SU-DHL-6 (cell line): Measurements from ENCODE around the gene GMIP.

ENCODE experiments used
- H2AFZ ChIP-seq: fragments of 200-600 bp; sonication (generic); 2 replicates; pipeline ENCODE4 v1.6.1; 2014; ENCODE audit warnings: low read depth, mild to moderate bottlenecking, moderate library complexity, mixed read lengths, antibody characterized with exemption, low read length; ENCODE audit not compliant: severe bottlenecking
- H3F3A ChIP-seq: fragments of 200-600 bp; shearing (Covaris generic); 2 replicates; pipeline ENCODE4 v1.6.0; 2016; ENCODE audit warnings: antibody characterized with exemption, mild to moderate bottlenecking; ENCODE audit not compliant: insufficient read depth
- H3K27ac ChIP-seq: fragments of 200-600 bp; sonication (generic); 2 replicates; pipeline ENCODE4 v1.5.1; 2016; ENCODE audit warnings: low read depth, mild to moderate bottlenecking, low read length, moderate library complexity, mixed read lengths
- H3K27me3 ChIP-seq: fragments of 200-600 bp; sonication (generic), shearing (Covaris generic); 2 replicates; pipeline ENCODE4 v1.6.0; 2014; ENCODE audit warnings: mild to moderate bottlenecking, low read length
- H3K36me3 ChIP-seq: fragments of 200-600 bp; sonication (generic); 2 replicates; pipeline ENCODE4 v1.6.1; 2014; ENCODE audit warnings: mild to moderate bottlenecking, low read length, mixed read lengths
- H3K4me2 ChIP-seq: fragments of 300-600, 200-600 bp; shearing (Covaris generic), sonication (generic); 2 replicates; pipeline ENCODE4 v1.6.0; 2014; ENCODE audit warnings: low read length, low read depth, mild to moderate bottlenecking; ENCODE audit not compliant: poor library complexity, severe bottlenecking
- H3K4me3 ChIP-seq: fragments of 200-600 bp; sonication (generic); 2 replicates; pipeline ENCODE4 v1.5.1; 2014; ENCODE audit warnings: antibody characterized with exemption, low read length, mild to moderate bottlenecking, mixed read lengths; ENCODE audit not compliant: insufficient read depth, poor library complexity, severe bottlenecking
- H3K79me2 ChIP-seq: fragments of 200-600 bp; sonication (generic); 2 replicates; pipeline ENCODE4 v1.6.1; 2014; ENCODE audit warnings: mild to moderate bottlenecking, low read length, moderate library complexity; ENCODE audit not compliant: insufficient read depth
- H3K9ac ChIP-seq: fragments of 200-600 bp; sonication (generic); 2 replicates; pipeline ENCODE4 v1.7.0; 2014; ENCODE audit warnings: mild to moderate bottlenecking, low read length
- H3K9me2 ChIP-seq: fragments of 200-600 bp; sonication (generic); replicated peaks from 2 replicates; pipeline ENCODE4 v1.6.1; 2014; ENCODE audit warnings: low read length; ENCODE audit not compliant: insufficient read depth
- H3K9me3 ChIP-seq: fragments of 200-600 bp; sonication (generic); 2 replicates; pipeline ENCODE4 v1.6.1; 2014; ENCODE audit warnings: low read length, mixed read lengths; ENCODE audit not compliant: insufficient read depth
- H4K20me1 ChIP-seq: fragments of 200-600 bp; sonication (generic); 2 replicates; pipeline ENCODE4 v1.6.1; 2014; ENCODE audit warnings: low read depth, mild to moderate bottlenecking, antibody characterized with exemption, low read length, moderate library complexity, mixed read lengths
- CTCF ChIP-seq: fragments of 200-600 bp; sonication (generic); IDR thresholded peaks from one replicate; pipeline ENCODE4 v1.5.1; 2017; ENCODE audit warnings: antibody characterized with exemption, mild to moderate bottlenecking, low read length, moderate library complexity; ENCODE audit not compliant: insufficient read depth, poor library complexity, severe bottlenecking
- EZH2phosphoT487 ChIP-seq: fragments of 200-600 bp; sonication (generic), shearing (Covaris generic); conservative IDR thresholded peaks from 2 replicates; pipeline ENCODE4 v1.6.1; 2018; ENCODE audit warnings: mild to moderate bottlenecking, antibody characterized with exemption, low read length, moderate library complexity, mixed read lengths

GMIP gene

DNA sequence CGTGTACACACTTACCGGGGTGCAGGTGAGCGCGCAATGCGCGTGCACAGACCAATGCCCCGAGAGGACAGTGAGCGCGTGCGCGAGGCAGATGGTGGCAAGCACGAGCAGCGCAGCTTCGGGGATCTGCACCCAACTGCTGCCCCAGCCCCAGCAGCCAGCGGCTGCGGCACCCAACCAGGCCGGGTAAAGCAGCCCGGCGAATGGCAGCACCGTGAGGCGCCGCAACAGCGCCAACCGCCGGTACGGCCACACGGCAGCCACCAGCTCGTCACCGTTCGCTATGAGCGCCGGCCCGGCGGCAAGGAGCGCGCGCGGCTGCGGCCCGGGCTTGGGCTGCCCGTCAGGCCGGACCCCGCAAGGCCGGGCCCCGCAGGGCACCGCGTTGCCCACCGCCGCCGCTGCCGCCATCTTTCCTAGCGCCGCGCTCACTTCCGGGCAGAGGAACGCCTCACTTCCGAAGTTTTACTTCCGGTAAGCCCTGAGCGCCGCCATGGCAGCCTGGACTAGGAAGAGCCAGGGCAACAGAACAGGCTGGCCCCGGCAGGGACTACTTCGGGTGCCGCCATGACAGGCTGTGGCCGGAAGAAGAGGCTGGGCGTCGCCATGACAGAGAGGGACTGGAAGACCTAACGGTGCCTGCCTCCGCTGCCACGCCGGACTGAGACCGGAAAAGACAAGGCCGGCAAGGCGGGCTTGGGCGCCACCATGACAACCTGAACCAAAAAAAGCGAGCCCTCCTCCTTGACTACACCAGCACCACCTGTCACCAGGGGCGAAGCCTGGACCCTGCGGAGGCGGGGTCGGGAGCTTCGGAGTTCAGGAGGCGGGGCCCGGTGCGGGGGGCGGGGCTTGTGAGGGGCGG is 20.0 kb upstream of the GMIP start, which contains the start of gene ATP13A1:
Gene ATP13A1 (minus strand): TSS at position 421 of the 865 bp plus-strand sequence. CDS start 10 bp downstream, at position 411.
- no peak within 1 kb of the TSS for H2AFZ ChIP-seq
- peak within 1 kb of the TSS; percentile 56 for H3K4me3 ChIP-seq
- H3K4me2 ChIP-seq, result peak within 1 kb of the TSS; percentile 95
- no peaks in the 10 kb centered on the region for H3K27me3 ChIP-seq
- TF ChIP-seq CTCF, result no peak
- TF ChIP-seq EZH2phosphoT487, result no peak
- no peaks in the 10 kb centered on the region for H3K9me3 ChIP-seq
- peak within 1 kb of the TSS; percentile 93 for H3K27ac ChIP-seq
- H3K79me2 ChIP-seq, result peaks cover 36% of the 10 kb centered on the region
- H3F3A ChIP-seq, result peaks cover 40% of the 10 kb centered on the region
- peak within 1 kb of the TSS; percentile 86 for H3K9ac ChIP-seq
- no peaks in the 10 kb centered on the region for H3K9me2 ChIP-seq
- H3K36me3 ChIP-seq, result 0 out of 2 replicates have a peak, but pooled peaks cover under 1% of the 10 kb centered on the region
- no peaks in the 10 kb centered on the region for H4K20me1 ChIP-seq

GRCh38 chr19:19662871-19663255 is 19.4 kb upstream of the GMIP start:
- Histone ChIP-seq H4K20me1 (no peaks in the 10 kb centered on the region), H3K79me2 (peaks cover 36% of the 10 kb centered on the region), H3F3A (peaks cover 34% of the 10 kb centered on the region), H3K9ac (peak overlapping the region; percentile 86), H3K4me3 (peak overlapping the region; percentile 56), H3K9me3 (no peaks in the 10 kb centered on the region), H2AFZ (no peak overlapping the region), H3K4me2 (peak overlapping the region; percentile 95), H3K27ac (peak overlapping the region; percentile 93), H3K9me2 (no peaks in the 10 kb centered on the region), H3K36me3 (0 out of 2 replicates have a peak, but pooled peaks cover 6% of the 10 kb centered on the region), H3K27me3 (no peaks in the 10 kb centered on the region)
- TF ChIP-seq CTCF, result no peak
- TF ChIP-seq EZH2phosphoT487, result no peak

DNA sequence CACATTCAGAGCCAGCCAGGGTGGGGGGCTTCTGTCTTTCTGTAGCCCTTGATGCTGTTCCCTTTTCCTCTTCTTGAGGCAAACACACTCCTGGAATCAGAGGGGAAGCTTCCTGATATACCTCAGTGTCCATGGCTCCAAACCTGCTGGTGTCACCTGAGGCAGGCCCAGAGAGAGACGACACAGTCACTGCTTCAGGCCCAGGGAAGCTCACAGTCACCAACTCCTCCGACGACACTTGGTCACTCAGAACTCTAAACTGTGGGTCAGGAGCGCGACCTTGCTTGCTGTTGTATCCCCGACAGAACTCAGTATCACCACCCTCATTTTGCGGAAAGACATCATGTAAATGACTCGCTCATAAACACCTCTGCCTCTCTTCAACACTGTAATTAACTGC is 18.9 kb upstream of the GMIP start:
- Histone ChIP-seq H3F3A (peaks cover 30% of the 10 kb centered on the region), H4K20me1 (no peaks in the 10 kb centered on the region), H3K79me2 (peaks cover 33% of the 10 kb centered on the region), H3K36me3 (0 out of 2 replicates have a peak, but pooled peaks cover 6% of the 10 kb centered on the region), H3K9me2 (no peaks in the 10 kb centered on the region), H3K9me3 (no peaks in the 10 kb centered on the region), H2AFZ (no peak overlapping the region), H3K27me3 (no peaks in the 10 kb centered on the region), H3K4me2 (peak overlapping the region; percentile 95), H3K4me3 (peak overlapping the region; percentile 56), H3K9ac (peak overlapping the region; percentile 86), H3K27ac (peak overlapping the region; percentile 93)
- TF ChIP-seq EZH2phosphoT487, result no peak
- TF ChIP-seq CTCF, result no peak
